Adrenal gland (tissue), 5 donors: ENCODE measurements around the gene SP140L.
"Not testable (repeated sequence)": the region's sequence is repeated elsewhere in the genome, so short reads cannot be mapped to it uniquely, and the experiment has no call there.

ENCODE experiments used
- POLR2A ChIP-seq, 2 donors: fragments of 450-650 bp; IDR thresholded peaks; one replicate each; pipeline ENCODE4 v1.6.1; 2017; ENCODE audit warnings: antibody characterized with exemption in 2 of 2, mild to moderate bottlenecking in 2 of 2, moderate library complexity in 1 of 2
- TF ChIP-seq, protein P1 (sequence below), 6 experiments: fragments of 450-650 bp in 4 of 6; fragments of 200-600 bp in 2 of 6; sonication (generic) in 1 of 6; IDR thresholded peaks; 1 replicate in 5 of 6; 2 replicates in 1 of 6; pipeline versions ENCODE4 v1.5.1 to v1.8.0; 2016 to 2021; ENCODE audit warnings: antibody characterized with exemption in 6 of 6, mild to moderate bottlenecking in 2 of 6, moderate library complexity in 1 of 6
- donor health status: DM: no; HTN: no; CAD: no.

DNA sequence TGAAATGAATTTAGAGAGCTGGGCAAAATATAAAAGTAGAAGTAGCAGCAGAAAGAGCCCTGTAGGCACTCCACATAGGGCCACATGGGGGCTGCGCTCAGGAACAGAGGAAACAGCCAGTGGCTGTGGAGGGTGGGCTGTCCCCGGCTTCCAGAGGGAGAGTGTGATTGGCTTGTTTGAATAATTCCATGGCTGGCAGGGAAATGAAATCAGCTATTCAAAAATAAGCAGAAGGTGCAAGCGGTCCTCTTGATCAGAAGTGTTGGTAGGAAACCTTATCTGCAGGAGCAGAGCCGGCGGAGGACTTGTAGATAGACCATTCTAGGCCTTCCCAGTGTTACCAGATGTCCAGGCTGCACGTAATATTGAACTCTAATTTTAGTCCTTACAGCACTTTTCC, 71.7 kb downstream of the SP140L start:
- not testable (repeated sequence) for TF ChIP-seq POLR2A (IDR thresholded peaks at IDR 0.05)
- TF ChIP-seq, protein P1, sequence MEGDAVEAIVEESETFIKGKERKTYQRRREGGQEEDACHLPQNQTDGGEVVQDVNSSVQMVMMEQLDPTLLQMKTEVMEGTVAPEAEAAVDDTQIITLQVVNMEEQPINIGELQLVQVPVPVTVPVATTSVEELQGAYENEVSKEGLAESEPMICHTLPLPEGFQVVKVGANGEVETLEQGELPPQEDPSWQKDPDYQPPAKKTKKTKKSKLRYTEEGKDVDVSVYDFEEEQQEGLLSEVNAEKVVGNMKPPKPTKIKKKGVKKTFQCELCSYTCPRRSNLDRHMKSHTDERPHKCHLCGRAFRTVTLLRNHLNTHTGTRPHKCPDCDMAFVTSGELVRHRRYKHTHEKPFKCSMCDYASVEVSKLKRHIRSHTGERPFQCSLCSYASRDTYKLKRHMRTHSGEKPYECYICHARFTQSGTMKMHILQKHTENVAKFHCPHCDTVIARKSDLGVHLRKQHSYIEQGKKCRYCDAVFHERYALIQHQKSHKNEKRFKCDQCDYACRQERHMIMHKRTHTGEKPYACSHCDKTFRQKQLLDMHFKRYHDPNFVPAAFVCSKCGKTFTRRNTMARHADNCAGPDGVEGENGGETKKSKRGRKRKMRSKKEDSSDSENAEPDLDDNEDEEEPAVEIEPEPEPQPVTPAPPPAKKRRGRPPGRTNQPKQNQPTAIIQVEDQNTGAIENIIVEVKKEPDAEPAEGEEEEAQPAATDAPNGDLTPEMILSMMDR (IDR thresholded peaks at IDR 0.05), result not testable (repeated sequence)
